Measurements from ENCODE around the gene CBLB. TPM values are rescaled to one million over a fixed set of nuclear protein-coding genes. Genes with fewer than 3 reads are reported as not detected.

Gene CBLB
- total RNA-seq, 2 experiments from 2014 or later: 125 to 158 TPM

- Mint-ChIP-seq H3K27me3 (no peaks in the 10 kb centered on the region), H3K4me1 (peaks cover 9% of the 10 kb centered on the region), H3K9me3 (ENCODE audit: low read depth) (no peaks in the 10 kb centered on the region), H3K27ac (no peak overlapping the region), H3K4me3 (no peak overlapping the region), H3K36me3 (peaks cover 2% of the 10 kb centered on the region)
- ATAC-seq: no peak
- CTCF ChIA-PET: no interaction called here
- no peak for DNase-seq
Measured at GRCh38 chr3:105888621-105889579, 20.1 kb upstream of the CBLB start.

- Mint-ChIP-seq H3K36me3 (peaks cover 5% of the 10 kb centered on the region), H3K4me1 (peaks cover 16% of the 10 kb centered on the region), H3K27ac (no peak overlapping the region), H3K4me3 (no peak overlapping the region), H3K27me3 (no peaks in the 10 kb centered on the region), H3K9me3 (ENCODE audit: low read depth) (no peaks in the 10 kb centered on the region)
- no peak for DNase-seq
- no peak for ATAC-seq
- CTCF ChIA-PET: no interaction called here
Measured at GRCh38 chr3:105885256-105885655, 16.4 kb upstream of the CBLB start.

- CTCF ChIA-PET: interaction anchor here (2.0 kb wide), 1 partner anchor 12 kb away, joined by 5 read pairs; no protein-coding TSS in a partner anchor
- Mint-ChIP-seq H3K27me3 (no peaks in the 10 kb centered on the region), H3K4me1 (peaks cover 16% of the 10 kb centered on the region), H3K27ac (peak overlapping the region; percentile 36), H3K9me3 (ENCODE audit: low read depth) (no peaks in the 10 kb centered on the region), H3K36me3 (peaks cover 6% of the 10 kb centered on the region), H3K4me3 (no peak overlapping the region)
- ATAC-seq (no peak), DNase-seq (no peak)
Measured at GRCh38 chr3:105883798-105884377, 15.1 kb upstream of the CBLB start.

GRCh38 chr3:105880681-105881290 lies 12.0 kb upstream of the CBLB start:
- no peak overlapping the region for H3K27ac Mint-ChIP-seq
- peaks cover 3% of the 10 kb centered on the region for H3K9me3 Mint-ChIP-seq (ENCODE audit: low read depth)
- no peaks in the 10 kb centered on the region for H3K27me3 Mint-ChIP-seq
- ATAC-seq (no peak), DNase-seq (no peak)
- H3K4me1 Mint-ChIP-seq: peaks cover 40% of the 10 kb centered on the region
- CTCF ChIA-PET: interaction anchor here (0.9 kb wide), 1 partner anchor 12 kb away, joined by 3 read pairs; the partner anchor contains the start of gene CBLB
- no peak overlapping the region for H3K4me3 Mint-ChIP-seq
- peaks cover 11% of the 10 kb centered on the region for H3K36me3 Mint-ChIP-seq

GRCh38 chr3:105878061-105878460 lies 9.2 kb upstream of the CBLB start:
- CTCF ChIA-PET: no interaction called here
- ATAC-seq: no peak
- no peak for DNase-seq
- Mint-ChIP-seq H3K4me3 (peak overlapping the region; percentile 30), H3K4me1 (peaks cover 40% of the 10 kb centered on the region), H3K36me3 (peaks cover 14% of the 10 kb centered on the region), H3K9me3 (ENCODE audit: low read depth) (peaks cover 5% of the 10 kb centered on the region), H3K27me3 (no peaks in the 10 kb centered on the region), H3K27ac (peak overlapping the region; percentile 66)

- H3K4me1 Mint-ChIP-seq: peaks cover 37% of the 10 kb centered on the region
- CTCF ChIA-PET: interaction anchor here (0.5 to 1.2 kb wide), 3 partner anchors 26 to 48 kb away, joined by 3 read pairs; no protein-coding TSS in a partner anchor
- no peak for DNase-seq
- H3K36me3 Mint-ChIP-seq: peaks cover 14% of the 10 kb centered on the region
- peak; percentile 63 for ATAC-seq
- peak overlapping the region; percentile 70 for H3K27ac Mint-ChIP-seq
- peaks cover 5% of the 10 kb centered on the region for H3K9me3 Mint-ChIP-seq (ENCODE audit: low read depth)
- peak overlapping the region; percentile 51 for H3K4me3 Mint-ChIP-seq
- H3K27me3 Mint-ChIP-seq: no peaks in the 10 kb centered on the region
Measured at GRCh38 chr3:105877336-105877910, 8.6 kb upstream of the CBLB start.

- Mint-ChIP-seq H3K27ac (peak overlapping the region; percentile 70), H3K4me3 (peak overlapping the region; percentile 51), H3K9me3 (ENCODE audit: low read depth) (peaks cover 5% of the 10 kb centered on the region), H3K36me3 (peaks cover 14% of the 10 kb centered on the region), H3K27me3 (no peaks in the 10 kb centered on the region), H3K4me1 (peaks cover 36% of the 10 kb centered on the region)
- CTCF ChIA-PET: interaction anchor here (0.5 to 1.2 kb wide), 4 partner anchors 13 to 48 kb away, joined by 3 read pairs; no protein-coding TSS in a partner anchor
- ATAC-seq (peak; percentile 77), DNase-seq (no peak)
Measured at GRCh38 chr3:105876780-105877327, 8.0 kb upstream of the CBLB start.

- H3K36me3 Mint-ChIP-seq: peaks cover 24% of the 10 kb centered on the region
- DNase-seq: no peak
- no peaks in the 10 kb centered on the region for H3K9me3 Mint-ChIP-seq (ENCODE audit: low read depth)
- no peak for ATAC-seq
- H3K27me3 Mint-ChIP-seq: no peaks in the 10 kb centered on the region
- CTCF ChIA-PET: no interaction called here
- H3K4me1 Mint-ChIP-seq: peaks cover 34% of the 10 kb centered on the region
- peak overlapping the region; percentile 89 for H3K27ac Mint-ChIP-seq
- peak overlapping the region; percentile 90 for H3K4me3 Mint-ChIP-seq
Measured at GRCh38 chr3:105869861-105870755, 1.3 kb upstream of the CBLB start.

- Mint-ChIP-seq H3K36me3 (peaks cover 29% of the 10 kb centered on the region), H3K27me3 (no peaks in the 10 kb centered on the region), H3K9me3 (ENCODE audit: low read depth) (no peaks in the 10 kb centered on the region), H3K4me1 (peaks cover 37% of the 10 kb centered on the region), H3K4me3 (peak overlapping the region; percentile 90), H3K27ac (peak overlapping the region; percentile 89)
- no peak for DNase-seq
- no peak for ATAC-seq
- CTCF ChIA-PET: interaction anchor here (0.7 to 1.0 kb wide), 2 partner anchors 11 to 141 kb away, joined by 3 read pairs; no protein-coding TSS in a partner anchor
Measured at GRCh38 chr3:105869531-105869833, 670 bp upstream of the CBLB start.

GRCh38 chr3:105868431-105868741 lies 426 bp downstream of the CBLB start:
- Mint-ChIP-seq H3K36me3 (peaks cover 36% of the 10 kb centered on the region), H3K27me3 (no peaks in the 10 kb centered on the region), H3K4me3 (peak overlapping the region; percentile 90), H3K9me3 (ENCODE audit: low read depth) (no peaks in the 10 kb centered on the region), H3K4me1 (peaks cover 47% of the 10 kb centered on the region), H3K27ac (peak overlapping the region; percentile 89)
- peak; percentile 7 for ATAC-seq
- peak; percentile 54 for DNase-seq
- CTCF ChIA-PET: interaction anchor here (1.1 to 1.4 kb wide), 4 partner anchors 14 to 62 kb away, joined by 3 to 4 read pairs (median 3); no protein-coding TSS in a partner anchor

GRCh38 chr3:105867712-105868430 lies 941 bp downstream of the CBLB start:
- H3K27me3 Mint-ChIP-seq: no peaks in the 10 kb centered on the region
- CTCF ChIA-PET: interaction anchor here (1.0 to 1.4 kb wide), 6 partner anchors 10 to 61 kb away, joined by 3 to 4 read pairs (median 3); no protein-coding TSS in a partner anchor
- ATAC-seq (no peak), DNase-seq (no peak)
- peaks cover 47% of the 10 kb centered on the region for H3K4me1 Mint-ChIP-seq
- H3K36me3 Mint-ChIP-seq: peaks cover 36% of the 10 kb centered on the region
- H3K27ac Mint-ChIP-seq: peak overlapping the region; percentile 89
- no peaks in the 10 kb centered on the region for H3K9me3 Mint-ChIP-seq (ENCODE audit: low read depth)
- H3K4me3 Mint-ChIP-seq: peak overlapping the region; percentile 90
